Measurements from ENCODE around the gene WDR73.

WDR73 gene

GRCh38 chr15:84605554-84605882, 48.6 kb downstream of the WDR73 start:
- Histone ChIP-seq H3K27ac (replicated peaks) (no peak overlapping the region), H3K27me3 (ENCODE audit: insufficient read depth, poor library complexity, severe bottlenecking) (no peaks in the 10 kb centered on the region), H3K4me3 (replicated peaks; ENCODE audit: insufficient read depth, low read length) (no peak overlapping the region)
- no peak for DNase-seq (ENCODE audit: low read depth in 1 of 2, low spot score in 1 of 2)
- no peak for TF ChIP-seq REST (IDR thresholded peaks at IDR 0.05; ENCODE audit: insufficient replicate concordance, low read depth)
- no peak for TF ChIP-seq CTCF (IDR thresholded peaks at IDR 0.05; ENCODE audit: insufficient read depth, low read length)
- TF ChIP-seq SPI1 (IDR thresholded peaks at IDR 0.05; ENCODE audit: borderline replicate concordance, low read depth) = no peak
- no peak for TF ChIP-seq GABPA (IDR thresholded peaks at IDR 0.05; ENCODE audit: low read depth)
- no peak for TF ChIP-seq POLR2AphosphoS5 (IDR thresholded peaks at IDR 0.05; ENCODE audit: low read depth)

- no peak for TF ChIP-seq REST (IDR thresholded peaks at IDR 0.05; ENCODE audit: insufficient replicate concordance, low read depth)
- TF ChIP-seq SPI1 (IDR thresholded peaks at IDR 0.05; ENCODE audit: borderline replicate concordance, low read depth) = no peak
- TF ChIP-seq POLR2AphosphoS5 (IDR thresholded peaks at IDR 0.05; ENCODE audit: low read depth) = no peak
- no peak for TF ChIP-seq CTCF (IDR thresholded peaks at IDR 0.05; ENCODE audit: insufficient read depth, low read length)
- TF ChIP-seq GABPA (IDR thresholded peaks at IDR 0.05; ENCODE audit: low read depth) = no peak
- Histone ChIP-seq H3K4me3 (replicated peaks; ENCODE audit: insufficient read depth, low read length) (no peak overlapping the region), H3K27me3 (ENCODE audit: insufficient read depth, poor library complexity, severe bottlenecking) (no peaks in the 10 kb centered on the region), H3K27ac (replicated peaks) (no peak overlapping the region)
- no peak for DNase-seq (ENCODE audit: low read depth in 1 of 2, low spot score in 1 of 2)
These were observed 49.1 kb downstream of the WDR73 start for GRCh38 chr15:84604826-84605553.

GRCh38 chr15:84603630-84604379, 50.3 kb downstream of the WDR73 start:
- Histone ChIP-seq H3K4me3 (replicated peaks; ENCODE audit: insufficient read depth, low read length) (no peak overlapping the region), H3K27ac (replicated peaks) (no peak overlapping the region), H3K27me3 (ENCODE audit: insufficient read depth, poor library complexity, severe bottlenecking) (no peaks in the 10 kb centered on the region)
- no peak for TF ChIP-seq GABPA (IDR thresholded peaks at IDR 0.05; ENCODE audit: low read depth)
- no peak for DNase-seq (ENCODE audit: low read depth in 1 of 2, low spot score in 1 of 2)

- Histone ChIP-seq H3K4me3 (replicated peaks; ENCODE audit: insufficient read depth, low read length) (peak overlapping the region; percentile 98), H3K27me3 (ENCODE audit: insufficient read depth, poor library complexity, severe bottlenecking) (no peaks in the 10 kb centered on the region), H3K27ac (replicated peaks) (peak overlapping the region; percentile 63; the same call in 1 of the 2 replicates)
- no peak for TF ChIP-seq GABPA (IDR thresholded peaks at IDR 0.05; ENCODE audit: low read depth)
- no peak for TF ChIP-seq CTCF (IDR thresholded peaks at IDR 0.05; ENCODE audit: insufficient read depth, low read length)
- no peak for TF ChIP-seq SPI1 (IDR thresholded peaks at IDR 0.05; ENCODE audit: borderline replicate concordance, low read depth)
- no peak for TF ChIP-seq POLR2AphosphoS5 (IDR thresholded peaks at IDR 0.05; ENCODE audit: low read depth)
- TF ChIP-seq REST (IDR thresholded peaks at IDR 0.05; ENCODE audit: insufficient replicate concordance, low read depth) = no peak
- no peak for DNase-seq (ENCODE audit: low read depth in 1 of 2, low spot score in 1 of 2)
These were observed 52.6 kb downstream of the WDR73 start for GRCh38 chr15:84601555-84601838.
